HFFc6 (cell line): ENCODE data around the gene FRY. TPM values are rescaled to one million over a fixed set of nuclear protein-coding genes. Genes with fewer than 3 reads are reported as not detected.

Experiments used
- DNase-seq: peaks from one replicate; pipeline ENCODE4 v3.0.0-alpha.2; 2018
- H3K27ac Mint-ChIP-seq: 2 replicates; pipeline ENCODE4 v1.8.0; 2020; ENCODE audit warnings: mild to moderate bottlenecking, mixed read lengths
- H3K27me3 Mint-ChIP-seq: 2 replicates; pipeline ENCODE4 v1.8.0; 2021; ENCODE audit warnings: mild to moderate bottlenecking, moderate library complexity, mixed read lengths; ENCODE audit not compliant: insufficient read depth
- H3K36me3 Mint-ChIP-seq: 2 replicates; pipeline ENCODE4 v1.8.0; 2021; ENCODE audit warnings: low read depth, mixed read lengths
- H3K4me1 Mint-ChIP-seq: 2 replicates; pipeline ENCODE4 v1.8.0; 2020; ENCODE audit warnings: low read depth, mixed read lengths
- H3K4me3 Mint-ChIP-seq: 2 replicates; pipeline ENCODE4 v1.8.0; 2020; ENCODE audit warnings: mild to moderate bottlenecking, moderate library complexity, mixed read lengths
- H3K9me3 Mint-ChIP-seq: 2 replicates; pipeline ENCODE4 v1.8.0; 2020; ENCODE audit warnings: mild to moderate bottlenecking, mixed read lengths
- total RNA-seq, 6 experiments: library from RNA; stranded (reverse); fragmentation: NEBNext Ultra II Directional; extraction: Animal tissue kit (Norgen Biotek cat#: 25700); gene quantifications; 2 replicates in 1 of 6; 3 replicates in 5 of 6; pipeline ENCODE4 v1.2.3, GENCODE V29; 2021
- TF ChIP-seq, protein P1 (sequence below): fragments of 200-600 bp; sonication (generic); IDR thresholded peaks from 2 replicates; pipeline ENCODE4 v1.5.0; 2021; ENCODE audit warnings: antibody characterized with exemption, mild to moderate bottlenecking

Gene FRY
- total RNA-seq, 6 experiments from 2014 or later = 12.3 to 19.2 (median 13.8) TPM

DNA sequence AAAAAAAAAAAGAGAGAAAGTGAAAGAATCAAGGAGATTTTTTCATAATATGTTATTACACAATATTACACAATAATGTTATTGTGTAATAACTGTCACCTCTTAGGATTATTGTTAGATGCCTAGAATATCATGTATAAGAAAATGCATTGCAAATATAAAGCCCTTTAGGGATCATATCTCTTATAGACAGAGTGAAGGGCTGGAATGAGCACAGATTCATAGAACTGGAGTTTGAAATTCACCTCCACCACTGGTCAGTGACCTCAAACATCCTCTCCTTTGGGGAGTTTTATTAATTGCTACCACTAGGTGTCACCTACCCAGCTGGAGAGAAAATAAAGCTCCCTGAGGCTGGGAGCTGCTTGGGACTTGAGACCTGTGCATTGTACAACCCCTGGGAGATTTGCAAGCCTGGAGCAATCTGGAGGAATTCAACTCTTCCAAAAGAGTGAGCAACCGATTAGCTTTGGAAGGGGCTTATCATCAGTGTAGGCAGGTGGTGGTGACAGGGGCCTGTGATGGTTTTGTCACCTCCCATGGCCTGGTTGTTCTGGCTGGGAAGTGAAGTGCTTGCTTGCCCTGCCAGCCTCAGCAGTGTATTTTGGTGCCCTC lies 30.3 kb upstream of the FRY start:
- TF ChIP-seq, protein P1, sequence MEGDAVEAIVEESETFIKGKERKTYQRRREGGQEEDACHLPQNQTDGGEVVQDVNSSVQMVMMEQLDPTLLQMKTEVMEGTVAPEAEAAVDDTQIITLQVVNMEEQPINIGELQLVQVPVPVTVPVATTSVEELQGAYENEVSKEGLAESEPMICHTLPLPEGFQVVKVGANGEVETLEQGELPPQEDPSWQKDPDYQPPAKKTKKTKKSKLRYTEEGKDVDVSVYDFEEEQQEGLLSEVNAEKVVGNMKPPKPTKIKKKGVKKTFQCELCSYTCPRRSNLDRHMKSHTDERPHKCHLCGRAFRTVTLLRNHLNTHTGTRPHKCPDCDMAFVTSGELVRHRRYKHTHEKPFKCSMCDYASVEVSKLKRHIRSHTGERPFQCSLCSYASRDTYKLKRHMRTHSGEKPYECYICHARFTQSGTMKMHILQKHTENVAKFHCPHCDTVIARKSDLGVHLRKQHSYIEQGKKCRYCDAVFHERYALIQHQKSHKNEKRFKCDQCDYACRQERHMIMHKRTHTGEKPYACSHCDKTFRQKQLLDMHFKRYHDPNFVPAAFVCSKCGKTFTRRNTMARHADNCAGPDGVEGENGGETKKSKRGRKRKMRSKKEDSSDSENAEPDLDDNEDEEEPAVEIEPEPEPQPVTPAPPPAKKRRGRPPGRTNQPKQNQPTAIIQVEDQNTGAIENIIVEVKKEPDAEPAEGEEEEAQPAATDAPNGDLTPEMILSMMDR = peak; percentile 86
- H3K9me3 Mint-ChIP-seq = no peaks in the 10 kb centered on the region
- no peaks in the 10 kb centered on the region for H3K36me3 Mint-ChIP-seq
- H3K4me3 Mint-ChIP-seq = no peak overlapping the region
- peak; percentile 57 for DNase-seq
- H3K27me3 Mint-ChIP-seq = no peaks in the 10 kb centered on the region; the same call in 1 of the 2 replicates
- H3K27ac Mint-ChIP-seq = no peak overlapping the region
- peaks cover 9% of the 10 kb centered on the region; the same call in 1 of the 2 replicates for H3K4me1 Mint-ChIP-seq

DNA sequence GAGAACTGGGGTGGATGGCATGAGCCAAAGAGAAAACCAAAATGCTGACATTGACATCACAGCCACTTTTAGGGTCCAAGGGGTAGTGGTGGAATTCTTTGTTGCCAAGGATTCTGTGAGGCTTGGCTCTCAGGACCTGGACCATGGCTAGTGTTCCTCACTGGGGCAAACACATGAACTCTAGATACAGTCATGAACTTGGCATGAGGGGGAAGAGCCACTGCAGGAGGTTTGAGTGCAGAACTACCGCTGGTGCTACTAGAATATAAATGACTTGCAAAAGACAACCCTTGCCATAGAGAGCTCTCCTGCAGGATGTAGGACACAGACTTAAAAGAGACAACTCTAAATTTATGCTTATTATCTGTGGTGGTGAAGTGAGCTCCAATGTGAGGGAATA lies 29.8 kb upstream of the FRY start:
- TF ChIP-seq, protein P1 = no peak
- Mint-ChIP-seq H3K9me3 (no peaks in the 10 kb centered on the region), H3K36me3 (no peaks in the 10 kb centered on the region), H3K4me3 (no peak overlapping the region), H3K27ac (no peak overlapping the region), H3K27me3 (no peaks in the 10 kb centered on the region), H3K4me1 (peaks cover 9% of the 10 kb centered on the region; the same call in 1 of the 2 replicates)
- no peak for DNase-seq

DNA sequence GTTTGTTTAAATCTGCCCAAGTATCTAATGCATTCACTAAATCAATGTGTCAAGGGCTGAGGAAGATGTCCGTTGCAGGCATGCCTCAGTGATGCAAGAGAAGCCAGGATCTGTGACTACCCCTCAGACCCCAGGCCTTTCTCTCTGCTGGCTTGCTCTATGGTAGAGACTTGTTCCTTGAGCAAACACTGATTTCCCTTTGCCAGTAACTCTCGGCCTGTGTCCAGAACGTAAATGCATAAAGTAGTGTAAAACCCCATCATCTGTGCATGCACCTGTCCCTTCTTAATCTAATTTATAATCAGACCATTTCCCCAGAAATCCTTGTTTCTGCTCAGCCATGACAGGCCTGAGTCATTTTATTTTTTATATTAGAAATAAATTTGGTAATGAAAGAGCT lies 28.7 kb upstream of the FRY start:
- Mint-ChIP-seq H3K4me1 (peaks cover 13% of the 10 kb centered on the region; the same call in 1 of the 2 replicates), H3K27me3 (no peaks in the 10 kb centered on the region), H3K27ac (no peak overlapping the region), H3K9me3 (no peaks in the 10 kb centered on the region), H3K4me3 (no peak overlapping the region), H3K36me3 (no peaks in the 10 kb centered on the region)
- DNase-seq = no peak
- TF ChIP-seq, protein P1 = no peak

DNA sequence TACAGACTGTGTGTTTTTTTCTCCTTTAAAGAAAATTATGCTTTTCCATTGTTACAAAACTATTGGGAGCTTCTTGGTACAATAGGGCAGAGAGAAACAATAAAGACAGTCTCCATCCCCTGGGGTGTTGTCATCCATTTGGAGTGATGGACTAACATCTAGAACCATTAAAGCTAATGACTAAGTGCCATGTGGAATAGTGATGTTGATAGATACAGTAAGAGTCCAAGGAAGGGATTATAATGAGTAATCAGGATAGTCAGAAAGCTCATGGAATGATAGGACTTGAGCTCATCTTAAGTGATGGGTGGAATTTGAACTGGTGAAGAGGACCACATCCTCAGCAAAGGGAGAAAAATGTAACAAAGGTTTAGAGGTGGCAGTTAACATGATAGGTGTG lies 24.1 kb upstream of the FRY start:
- DNase-seq = no peak
- no peaks in the 10 kb centered on the region for H3K9me3 Mint-ChIP-seq
- H3K4me3 Mint-ChIP-seq = no peak overlapping the region
- H3K27me3 Mint-ChIP-seq = no peaks in the 10 kb centered on the region
- H3K27ac Mint-ChIP-seq = no peak overlapping the region
- H3K36me3 Mint-ChIP-seq = no peaks in the 10 kb centered on the region
- H3K4me1 Mint-ChIP-seq = peaks cover 13% of the 10 kb centered on the region; the same call in 1 of the 2 replicates
- TF ChIP-seq, protein P1 = no peak

DNA sequence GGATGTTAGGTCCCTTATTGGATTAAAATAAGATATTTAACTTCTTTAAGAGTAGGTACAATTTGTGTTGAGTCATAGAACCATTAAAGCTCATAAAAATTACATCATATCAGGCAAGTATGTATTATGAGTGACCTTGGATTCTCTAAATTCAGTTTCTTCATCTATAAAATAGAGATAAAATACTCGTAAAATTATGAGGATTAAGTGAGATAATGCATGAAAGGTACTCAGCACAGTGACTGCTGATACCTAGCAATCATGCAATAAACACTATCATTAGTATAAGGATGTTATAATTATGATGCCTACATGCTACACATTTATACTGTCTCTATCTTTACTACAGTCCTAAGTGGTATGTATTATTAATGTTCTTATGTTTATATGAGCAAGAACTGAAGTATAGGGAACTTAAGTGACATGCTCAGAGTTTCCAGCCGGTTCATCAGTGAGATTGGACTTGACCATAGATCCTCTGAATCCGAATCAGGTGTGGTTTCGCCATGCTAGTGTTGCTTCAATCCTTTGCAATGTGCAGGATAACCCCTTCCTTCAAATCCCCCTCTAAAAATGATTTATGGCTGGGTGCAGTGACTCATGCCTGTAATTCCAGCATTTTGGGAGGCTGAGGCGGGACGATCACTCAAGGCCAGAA lies 22.9 kb upstream of the FRY start:
- Mint-ChIP-seq H3K36me3 (no peaks in the 10 kb centered on the region), H3K9me3 (no peaks in the 10 kb centered on the region), H3K27me3 (no peaks in the 10 kb centered on the region), H3K4me3 (no peak overlapping the region), H3K27ac (no peak overlapping the region), H3K4me1 (peaks cover 13% of the 10 kb centered on the region; the same call in 1 of the 2 replicates)
- TF ChIP-seq, protein P1 = no peak
- no peak for DNase-seq
